Activated effector memory CD4-positive, alpha-beta T cell treated with anti-CD3 and anti-CD28 coated beads, Interleukin-2, amount 50 U/mL, for 16 hours (primary cell): ENCODE measurements around the gene NPR2.
A peak's percentile ranks its signal among the peaks of the same experiment; 100 is the strongest.

Experiments
- DNase-seq: peaks from one replicate; pipeline ENCODE4 v3.0.0-alpha.2; 2020

The NPR2 gene

DNA sequence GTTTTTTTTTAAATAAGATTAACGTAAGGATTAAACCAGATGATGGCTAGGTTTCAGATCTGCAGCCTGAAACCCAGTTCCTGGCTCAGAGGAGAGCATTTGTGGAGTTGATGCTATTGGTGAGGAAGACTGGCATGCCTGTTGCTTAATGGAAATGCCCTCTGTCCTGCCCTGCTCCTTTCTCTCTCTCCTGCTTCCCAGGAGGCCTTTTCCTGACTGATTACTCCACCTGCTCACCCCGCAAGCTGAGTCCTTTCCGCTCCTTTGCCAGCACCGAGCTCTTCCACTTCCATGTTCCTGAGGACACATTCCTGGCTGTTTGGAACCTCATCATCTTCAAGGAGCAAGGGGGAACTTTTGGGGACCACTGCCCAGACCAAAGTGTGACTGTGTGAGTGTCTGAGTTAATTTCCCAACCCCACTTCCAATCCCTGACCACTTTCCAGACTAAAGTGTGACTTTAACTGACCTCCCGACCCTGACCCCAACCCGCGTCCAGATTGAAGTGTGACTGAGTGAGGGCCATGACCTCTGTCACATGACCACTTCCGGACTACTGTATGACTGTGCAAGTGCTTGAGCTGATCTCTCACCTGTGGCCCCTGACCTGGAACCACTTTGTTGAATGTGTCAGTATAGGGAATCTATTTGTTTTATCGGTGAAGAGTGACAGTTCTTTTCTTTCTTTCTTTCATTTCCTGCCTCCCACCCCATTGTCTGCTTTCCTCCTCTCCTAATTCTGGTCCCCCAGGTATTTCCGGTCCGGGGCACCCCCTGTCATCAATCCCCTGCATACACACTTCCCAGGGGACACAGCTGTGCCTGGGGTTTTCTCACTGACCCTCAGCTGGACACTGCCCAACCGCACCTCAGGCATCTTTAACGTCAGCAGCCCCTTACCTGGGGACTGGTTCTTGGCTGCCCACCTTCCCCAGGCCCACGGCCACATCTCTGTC lies 43.1 kb downstream of the NPR2 start:
- DNase-seq = no peak

DNA sequence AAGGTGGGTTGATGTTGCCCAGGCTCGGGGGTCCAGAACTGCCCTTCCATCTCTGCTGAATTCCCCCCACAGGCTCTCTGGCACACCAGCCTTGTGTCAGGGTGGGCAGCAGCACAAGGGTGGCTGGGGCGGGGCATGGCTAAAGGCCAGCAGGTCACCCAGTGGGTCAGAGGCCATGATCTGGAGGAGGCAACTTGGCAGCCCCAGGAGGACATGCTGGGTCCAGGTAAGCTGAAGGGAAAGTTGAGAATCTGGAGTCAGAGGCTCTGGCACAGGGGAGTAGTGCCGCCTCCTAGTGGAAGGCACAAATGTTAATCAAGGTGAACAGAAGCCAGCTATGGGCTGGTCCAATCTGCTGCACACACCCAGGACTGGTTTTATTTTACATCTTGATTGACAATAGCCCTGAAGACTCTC lies 43.8 kb downstream of the NPR2 start:
- no peak for DNase-seq

DNA sequence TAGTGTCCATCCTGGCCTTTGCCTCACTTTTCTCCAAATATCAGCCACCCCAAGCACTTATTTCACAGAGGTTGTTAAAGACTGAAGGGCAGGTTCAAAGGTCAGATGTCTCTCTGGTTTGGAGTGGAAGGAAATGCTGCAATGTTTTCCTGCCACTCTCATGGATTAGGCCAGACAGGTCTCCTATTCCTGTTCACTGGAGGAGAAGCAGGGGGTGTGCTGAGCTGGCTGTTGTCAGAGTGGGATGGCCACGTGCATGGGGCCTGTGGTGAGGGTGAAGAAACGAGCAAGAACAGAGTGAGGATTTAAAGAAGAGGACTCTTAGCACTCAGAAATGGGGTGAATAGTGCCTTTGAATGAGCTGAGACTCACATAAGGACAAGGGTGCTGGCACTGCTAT lies 44.4 kb downstream of the NPR2 start:
- DNase-seq = no peak

DNA sequence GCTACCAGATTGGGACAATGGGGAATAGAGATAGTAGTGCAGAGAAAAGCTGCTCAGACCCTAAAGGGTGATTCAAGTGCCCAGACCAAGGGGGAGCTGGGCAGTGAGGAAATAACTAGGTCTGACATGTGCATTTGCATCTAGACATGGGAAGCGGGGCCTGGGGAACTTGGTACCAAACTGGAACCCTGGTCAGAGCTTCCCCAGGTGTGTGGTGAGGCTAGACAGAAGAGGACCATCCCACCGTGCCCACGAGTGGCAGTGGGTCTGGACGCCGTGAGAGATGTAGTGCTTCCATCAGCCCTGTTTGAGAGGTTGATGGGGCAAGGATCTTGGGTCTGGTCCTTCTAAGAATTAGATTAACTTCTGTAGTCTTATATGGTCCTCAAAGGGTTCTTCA lies 45.2 kb downstream of the NPR2 start:
- no peak for DNase-seq

DNA sequence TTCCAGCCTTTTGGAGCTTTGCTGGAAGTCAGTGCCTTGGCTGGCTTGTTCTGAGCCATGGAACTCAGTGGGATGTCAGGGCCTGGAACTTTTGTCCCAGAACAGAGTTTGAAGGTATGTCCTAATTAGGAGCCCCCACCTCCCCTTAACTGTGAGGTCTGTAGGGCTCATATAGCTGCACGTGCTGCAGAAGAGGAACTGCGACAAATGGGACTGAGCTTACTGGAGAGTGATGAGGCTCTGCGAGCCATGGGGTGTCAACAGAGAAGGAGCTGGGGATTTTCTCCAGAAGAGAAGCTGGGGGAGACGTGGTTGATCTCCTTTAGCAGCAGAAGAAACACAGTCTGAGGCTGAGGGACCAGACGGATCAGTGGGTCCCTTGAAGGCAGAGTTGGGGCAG lies 48.5 kb downstream of the NPR2 start:
- DNase-seq = no peak

DNA sequence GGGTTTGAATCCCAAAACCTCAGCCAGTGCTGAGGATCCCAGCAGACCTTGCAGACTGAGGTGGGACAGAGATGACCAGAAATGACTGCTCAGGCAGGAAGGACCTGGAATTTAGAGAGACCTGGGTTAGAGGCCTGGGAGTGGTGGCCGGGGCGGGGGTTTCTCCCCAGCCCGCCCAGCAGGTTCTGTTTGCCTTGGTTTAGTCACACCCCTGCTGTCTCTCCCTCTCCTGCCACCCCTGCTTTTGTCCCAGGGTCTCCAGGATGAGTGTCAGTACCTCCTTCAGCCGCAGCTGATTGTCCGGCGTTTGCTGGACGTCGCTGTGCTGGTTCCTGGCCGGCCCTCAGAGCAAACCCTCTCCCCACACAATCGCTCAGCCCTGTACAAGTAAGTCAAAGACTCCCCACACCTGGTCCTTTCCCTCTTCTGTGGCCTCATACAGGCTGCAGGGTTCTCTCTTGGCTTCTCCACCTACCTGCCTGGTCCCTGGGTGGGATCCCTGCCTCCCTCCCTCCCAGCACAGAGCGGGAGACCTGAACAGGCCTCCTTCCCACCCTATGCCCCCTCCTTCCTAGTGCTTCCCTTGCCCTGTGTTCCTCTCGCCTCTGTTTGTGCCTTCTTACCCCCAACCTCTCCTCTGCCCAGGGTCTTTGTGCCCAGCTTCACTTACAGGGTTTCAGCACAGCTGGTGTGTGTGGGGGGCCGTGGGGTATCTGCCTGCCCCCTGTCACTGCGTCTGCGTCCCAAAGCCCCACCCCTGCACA lies 49.7 kb downstream of the NPR2 start:
- DNase-seq = no peak

DNA sequence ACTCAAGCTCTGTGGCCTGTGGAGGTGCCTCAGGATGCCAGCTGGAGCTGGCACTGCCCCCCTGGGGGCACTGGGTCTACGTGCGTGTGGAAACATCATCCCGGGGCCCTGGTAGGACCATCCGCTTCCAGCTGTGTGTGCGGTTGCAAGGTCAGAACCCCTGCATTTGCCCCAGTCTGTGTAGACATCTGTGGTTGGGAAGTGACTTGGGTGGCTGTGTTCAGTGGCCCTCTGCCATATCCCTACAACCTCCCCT lies 50.2 kb downstream of the NPR2 start:
- no peak for DNase-seq

DNA sequence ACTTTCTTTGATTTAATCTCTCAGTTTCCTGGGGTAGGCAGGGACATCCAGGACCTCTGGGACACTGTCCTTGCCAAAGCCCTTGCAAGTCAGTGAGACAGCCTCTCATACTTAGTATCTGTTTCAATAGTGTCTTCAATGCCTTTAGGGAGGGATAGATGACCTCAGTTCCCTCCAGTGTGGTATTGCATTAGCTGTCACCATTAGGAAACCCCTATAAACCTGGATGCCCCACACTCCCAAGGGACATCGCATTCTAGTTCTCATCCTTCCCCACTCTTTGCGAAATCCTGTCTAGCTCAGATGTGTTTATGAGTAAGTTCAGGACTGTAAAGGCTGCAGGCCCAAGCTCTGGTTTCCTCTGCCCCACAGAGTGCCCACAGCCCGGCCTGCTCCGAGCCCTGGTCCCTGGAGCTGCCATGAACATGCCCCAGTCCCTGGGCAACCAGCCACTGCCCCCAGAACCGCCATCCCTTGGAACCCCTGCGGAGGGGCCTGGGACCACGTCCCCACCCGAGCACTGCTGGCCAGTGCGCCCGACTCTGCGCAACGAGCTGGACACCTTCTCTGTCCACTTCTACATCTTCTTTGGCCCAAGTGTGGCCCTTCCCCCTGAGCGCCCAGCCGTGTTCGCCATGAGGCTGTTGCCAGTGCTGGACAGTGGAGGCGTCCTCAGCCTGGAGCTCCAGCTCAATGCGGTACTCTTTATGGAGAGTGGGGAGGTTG lies 50.8 kb downstream of the NPR2 start:
- no peak for DNase-seq

DNA sequence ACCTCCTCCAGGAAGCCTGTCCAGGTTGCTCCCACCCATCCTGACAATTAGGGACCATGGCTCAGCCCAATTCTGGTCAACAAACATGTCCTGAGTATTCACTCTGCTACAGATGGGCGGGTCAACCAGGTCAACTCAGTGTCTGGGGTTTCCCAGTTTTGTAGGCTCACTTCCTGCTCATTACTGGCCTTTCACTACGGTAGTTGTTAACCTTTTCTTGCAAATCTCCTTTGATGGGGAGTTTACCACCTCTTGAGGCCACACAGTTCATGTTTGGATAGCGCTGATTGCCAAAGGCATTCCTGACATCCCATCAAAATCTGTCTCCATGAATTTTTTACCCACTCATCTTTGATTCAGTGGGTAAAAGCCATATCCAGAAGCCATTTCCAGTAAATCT lies 51.4 kb downstream of the NPR2 start:
- DNase-seq = no peak

DNA sequence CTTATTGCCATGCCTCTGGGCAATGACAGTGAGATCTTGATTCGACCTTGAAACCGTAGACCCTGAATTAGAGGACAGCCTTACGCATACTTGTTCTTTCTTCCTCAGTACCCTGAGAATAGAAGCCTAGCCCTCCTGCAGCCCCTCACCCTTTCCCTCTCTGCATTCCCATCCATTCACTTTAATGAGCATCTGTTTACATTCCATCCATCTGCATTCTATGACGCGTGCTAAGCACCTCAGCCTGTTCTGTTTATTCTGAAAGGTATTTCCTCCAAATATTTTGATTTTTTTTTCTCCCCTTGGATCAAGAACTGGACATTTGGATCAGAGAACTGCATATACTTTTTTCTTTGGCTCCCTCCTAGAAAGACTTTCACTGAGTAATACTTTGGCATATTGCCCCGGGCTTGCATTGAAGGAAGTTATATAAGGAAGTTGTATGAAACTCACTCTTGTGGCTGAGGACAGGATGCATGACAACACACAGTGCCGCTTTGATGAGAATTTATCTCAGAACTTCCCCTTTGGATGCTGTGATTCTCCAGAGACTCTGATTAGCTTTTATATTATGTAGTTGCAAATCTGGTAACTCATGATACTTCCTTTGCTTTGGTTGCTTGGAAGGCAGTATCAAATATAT lies 53.4 kb downstream of the NPR2 start:
- DNase-seq = no peak

DNA sequence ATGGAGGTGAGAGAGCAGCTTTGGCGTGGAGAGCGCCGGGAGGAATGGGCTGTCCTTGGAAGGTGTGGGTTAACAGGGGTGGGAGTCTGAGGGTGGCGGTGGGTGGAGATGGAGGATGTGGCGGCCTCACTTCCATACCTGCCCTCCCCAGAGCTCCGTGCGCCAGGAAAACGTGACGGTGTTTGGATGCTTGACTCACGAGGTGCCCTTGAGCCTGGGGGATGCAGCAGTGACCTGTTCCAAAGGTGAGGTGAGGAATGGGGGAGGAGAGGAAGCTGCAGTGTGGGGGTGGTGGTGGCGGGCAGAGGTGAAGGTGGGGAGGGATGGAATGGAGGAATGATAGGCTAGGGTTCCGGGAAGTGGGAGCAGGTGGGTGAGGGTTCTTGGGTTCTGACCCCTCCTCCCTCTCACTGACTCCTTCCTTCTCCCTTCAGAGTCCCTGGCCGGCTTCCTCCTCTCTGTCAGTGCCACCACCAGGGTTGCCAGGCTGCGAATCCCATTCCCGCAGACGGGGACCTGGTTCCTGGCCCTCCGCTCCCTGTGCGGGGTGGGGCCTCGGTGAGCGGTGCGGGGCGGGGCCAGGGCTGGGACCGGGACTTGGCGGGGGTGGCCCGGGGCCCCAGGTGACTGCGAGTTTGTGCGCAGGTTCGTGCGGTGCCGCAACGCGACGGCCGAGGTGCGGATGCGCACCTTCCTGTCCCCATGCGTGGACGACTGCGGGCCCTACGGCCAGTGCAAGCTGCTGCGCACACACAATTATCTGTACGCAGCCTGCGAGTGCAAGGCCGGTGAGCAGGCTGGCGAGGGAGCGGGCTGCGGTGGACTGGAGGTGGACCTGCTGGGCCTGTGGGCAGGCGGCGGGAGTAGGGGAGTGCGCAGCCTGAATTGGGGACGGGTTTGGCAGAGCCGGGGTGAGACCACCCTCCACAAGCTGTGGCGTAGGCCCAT lies 54.7 kb downstream of the NPR2 start:
- no peak for DNase-seq

DNA sequence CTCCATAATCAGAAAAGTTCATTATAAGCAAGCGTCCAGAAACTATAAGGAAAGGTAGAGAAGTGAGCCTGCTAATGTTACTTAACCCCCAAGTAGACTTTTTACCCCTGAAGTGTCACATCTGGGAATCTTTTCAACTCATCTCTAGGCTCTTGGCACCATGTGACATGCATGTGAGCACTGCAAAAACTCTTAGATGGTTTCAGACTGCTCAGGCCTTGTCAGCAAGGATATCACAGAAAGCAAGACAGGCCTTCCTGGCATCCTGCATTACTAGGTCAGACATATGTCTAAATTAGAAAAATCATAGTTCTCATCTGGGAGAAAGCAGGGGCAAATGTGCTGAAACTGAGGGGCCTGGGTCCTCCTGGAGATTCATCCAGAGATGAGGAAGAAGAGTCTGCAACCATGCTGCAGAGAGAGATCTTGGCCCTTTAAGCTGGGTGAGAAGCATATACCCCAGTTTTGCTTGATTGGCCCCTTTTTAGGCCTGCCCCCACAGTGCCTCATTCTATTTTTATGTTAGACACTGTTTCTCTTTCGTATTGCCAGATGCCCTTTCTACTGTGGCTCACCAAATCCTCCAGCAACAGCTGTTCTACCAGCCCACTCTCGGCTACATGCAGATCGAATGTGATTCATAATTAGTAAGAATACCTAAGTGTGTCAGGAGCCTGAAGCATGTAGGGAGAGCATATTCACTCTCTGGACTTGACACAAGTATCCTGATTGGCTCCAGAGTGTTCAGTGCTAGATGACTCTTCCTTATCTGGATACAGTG lies 56.6 kb downstream of the NPR2 start:
- DNase-seq = peak; percentile 53

DNA sequence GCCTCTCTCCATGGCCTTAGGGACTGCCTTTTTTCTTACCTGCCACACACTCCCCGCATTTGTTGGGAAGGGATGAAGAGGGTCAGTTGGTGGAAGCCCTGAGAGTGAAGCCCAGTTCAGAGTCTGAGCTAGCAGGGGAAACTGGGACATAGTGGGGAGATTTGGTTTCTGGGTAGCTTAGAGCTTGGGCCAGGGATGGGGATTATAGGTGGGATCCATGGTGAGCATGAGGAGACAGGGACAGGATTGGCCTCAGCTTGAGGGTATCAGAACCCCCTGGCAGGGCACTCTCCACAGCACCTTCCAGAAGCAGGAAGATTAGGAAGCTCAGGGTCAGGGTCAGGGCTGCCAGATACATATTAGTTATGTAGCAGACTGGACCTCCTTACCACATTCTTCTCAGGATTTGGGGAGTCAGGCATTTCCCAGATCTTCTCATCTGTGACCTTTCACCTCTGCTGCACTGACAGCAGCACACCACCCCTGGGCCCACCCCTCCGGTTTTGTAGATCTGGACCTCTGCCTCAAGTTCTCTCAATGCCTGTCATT lies 61.0 kb downstream of the NPR2 start:
- DNase-seq = no peak

DNA sequence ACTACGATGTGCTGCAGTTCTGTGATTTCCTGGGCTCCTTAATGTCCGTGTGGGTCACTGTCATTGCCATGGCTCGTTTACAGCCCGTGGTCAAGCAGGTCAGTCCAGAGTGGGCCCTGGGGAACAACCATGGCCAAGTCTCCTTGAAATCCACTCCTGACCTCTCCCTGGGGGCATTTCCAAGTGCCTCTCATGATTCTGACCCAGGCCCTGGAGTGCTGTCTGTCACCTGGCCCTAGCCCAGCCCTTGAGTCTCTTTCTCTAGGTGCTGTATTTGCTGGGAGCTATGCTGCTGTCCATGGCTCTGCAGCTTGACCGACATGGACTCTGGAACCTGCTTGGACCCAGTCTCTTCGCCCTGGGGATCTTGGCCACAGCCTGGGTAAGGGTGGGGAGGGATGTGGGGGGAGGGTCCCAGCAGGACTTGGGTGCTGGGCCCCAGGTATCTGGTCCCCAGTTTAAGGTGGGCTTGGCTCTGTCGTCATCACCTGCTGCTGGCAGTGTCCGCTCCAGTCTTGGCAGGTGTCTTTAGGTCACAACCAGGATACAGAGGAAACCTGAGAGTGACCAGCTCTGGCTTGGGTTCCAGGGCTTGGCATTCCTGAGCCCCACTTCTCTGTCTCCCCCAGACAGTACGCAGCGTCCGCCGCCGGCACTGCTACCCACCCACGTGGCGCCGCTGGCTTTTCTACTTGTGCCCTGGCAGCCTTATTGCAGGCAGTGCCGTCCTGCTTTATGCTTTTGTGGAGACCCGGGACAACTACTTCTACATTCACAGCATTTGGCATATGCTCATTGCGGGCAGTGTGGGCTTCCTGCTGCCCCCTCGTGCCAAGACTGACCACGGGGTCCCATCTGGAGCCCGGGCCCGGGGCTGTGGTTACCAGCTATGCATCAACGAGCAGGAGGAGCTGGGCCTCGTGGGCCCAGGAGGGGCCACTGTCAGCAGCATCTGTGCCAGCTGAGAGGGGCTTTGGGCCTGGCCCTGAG lies 61.8 kb downstream of the NPR2 start:
- peak; percentile 36 for DNase-seq

DNA sequence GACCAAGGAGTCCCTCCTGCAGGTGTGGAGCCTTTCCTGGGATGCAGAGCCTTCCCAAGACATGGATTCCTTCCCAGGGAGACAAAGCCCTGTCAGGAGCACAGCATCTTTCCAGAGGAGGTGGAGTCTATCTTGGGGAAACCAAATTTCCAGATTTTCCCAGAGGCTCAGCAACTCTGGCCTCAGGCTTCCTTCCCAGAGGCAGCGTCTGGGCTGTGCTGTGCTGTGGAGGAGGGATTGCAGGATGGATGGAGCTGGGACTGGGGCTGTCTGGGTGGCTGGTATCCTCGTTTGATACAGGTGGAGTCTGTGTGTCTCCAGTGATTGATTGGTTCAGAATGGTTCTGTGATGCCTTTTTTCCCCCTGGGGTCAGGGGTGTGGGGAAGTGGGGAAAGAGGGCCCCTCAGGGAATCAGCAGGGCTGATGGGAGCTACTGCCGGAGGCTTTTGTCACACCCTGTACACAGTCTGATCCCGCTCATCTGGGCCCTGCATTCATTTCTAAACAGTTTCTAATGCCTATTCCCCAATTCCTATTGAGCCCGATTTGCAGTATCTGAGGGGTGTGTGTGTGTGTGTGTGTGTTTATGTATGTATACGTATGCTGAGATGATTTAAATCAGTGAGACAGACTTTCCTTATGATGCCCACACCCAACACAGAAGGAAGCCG lies 62.8 kb downstream of the NPR2 start:
- DNase-seq = no peak

DNA sequence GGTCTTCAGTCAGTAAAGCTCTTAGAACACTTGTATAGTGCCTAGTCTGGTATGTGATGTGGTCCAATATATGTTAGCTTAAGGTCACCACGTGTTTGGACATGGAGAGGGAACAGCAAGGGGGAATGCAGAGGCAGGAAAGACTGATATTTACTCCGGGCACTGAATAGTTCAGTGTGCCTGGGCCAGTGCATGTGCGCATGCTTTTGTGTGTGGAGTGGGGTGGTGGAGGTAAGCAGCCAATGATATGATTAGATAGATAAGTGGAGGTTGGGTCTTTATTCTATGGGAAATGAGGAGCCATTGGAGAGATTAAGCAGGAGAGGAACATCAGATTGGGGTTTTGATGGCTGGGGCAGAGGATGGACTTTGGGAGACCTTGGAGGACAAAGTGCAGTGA lies 64.8 kb downstream of the NPR2 start:
- no peak for DNase-seq

DNA sequence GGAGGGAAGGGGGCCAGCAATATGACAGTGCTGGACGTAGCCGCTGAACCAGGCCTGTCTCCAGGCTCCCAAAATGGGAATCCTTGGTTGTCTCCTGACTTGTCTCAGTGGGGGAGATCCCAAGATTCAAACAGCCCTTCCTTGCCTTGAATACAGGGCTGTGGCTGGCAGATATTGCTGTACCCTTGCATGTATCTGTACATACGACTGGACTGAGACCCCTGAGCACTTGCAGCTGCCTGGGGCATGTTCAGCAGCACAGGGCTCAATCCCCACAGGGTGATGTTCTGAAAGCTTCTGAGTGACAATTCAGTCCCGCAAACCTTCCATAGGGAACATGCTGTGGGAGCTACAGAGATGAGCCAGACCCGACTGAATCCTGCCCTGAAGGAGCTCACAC lies 65.5 kb downstream of the NPR2 start:
- peak; percentile 34 for DNase-seq

DNA sequence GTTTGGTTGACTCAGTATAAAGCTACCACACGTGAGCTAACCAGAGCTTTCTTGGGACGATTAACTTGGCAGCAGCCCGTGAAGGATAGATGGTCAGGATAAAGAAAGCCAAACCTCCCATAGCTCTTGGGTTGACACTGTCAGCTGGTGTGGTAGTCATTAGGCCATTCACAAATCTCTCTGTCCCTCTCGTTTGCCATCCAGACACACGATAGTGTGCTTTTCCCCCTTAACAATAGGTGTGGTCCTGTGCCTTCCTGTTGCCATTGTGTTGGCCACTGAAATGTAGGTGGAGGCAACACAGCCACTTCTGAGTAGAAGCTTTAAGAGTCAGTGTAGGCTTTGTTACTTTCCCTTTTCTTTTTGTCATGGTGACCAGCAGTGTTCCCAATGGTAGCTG lies 67.1 kb downstream of the NPR2 start:
- DNase-seq = no peak
